ENCODE results near the gene YIPF3. TPM values are rescaled to one million over a fixed set of nuclear protein-coding genes. Genes with fewer than 3 reads are reported as not detected.

Gene YIPF3
- total RNA-seq, 2 experiments from 2014 or later: 38.2 to 41.9 TPM

DNA sequence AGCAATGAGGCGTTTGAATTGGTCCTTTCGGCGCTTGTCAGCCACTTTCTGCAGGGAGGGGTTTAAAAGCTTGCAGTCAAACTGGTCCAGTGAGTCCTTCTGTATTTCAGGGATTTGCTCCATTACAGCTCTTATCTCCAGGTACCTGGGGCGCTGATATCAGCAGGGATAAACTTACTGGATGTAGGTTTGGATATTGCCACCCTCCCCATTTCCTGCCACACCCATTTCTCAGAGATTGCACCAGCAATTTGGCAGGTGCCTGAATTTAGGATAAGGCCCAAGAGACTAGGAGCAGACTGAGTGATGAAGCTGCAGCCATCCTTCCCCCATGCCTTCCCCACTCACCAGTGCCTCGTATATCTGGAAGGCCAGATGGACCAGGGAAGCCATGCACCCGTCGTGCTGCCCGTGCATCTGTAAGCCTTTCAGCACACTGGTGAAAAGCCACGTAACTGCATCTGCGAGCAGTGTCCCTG, 7.8 kb upstream of the YIPF3 start:
- intact Hi-C loops (cut with micrococcal nuclease; ENCODE audit: unreplicated experiment): no loop called here
- no TSS peak for BruUV-seq (replicated peaks)
- H3K9me2 ChIP-seq (ENCODE audit: insufficient read depth, low read length): no peaks in the 10 kb centered on the region

DNA sequence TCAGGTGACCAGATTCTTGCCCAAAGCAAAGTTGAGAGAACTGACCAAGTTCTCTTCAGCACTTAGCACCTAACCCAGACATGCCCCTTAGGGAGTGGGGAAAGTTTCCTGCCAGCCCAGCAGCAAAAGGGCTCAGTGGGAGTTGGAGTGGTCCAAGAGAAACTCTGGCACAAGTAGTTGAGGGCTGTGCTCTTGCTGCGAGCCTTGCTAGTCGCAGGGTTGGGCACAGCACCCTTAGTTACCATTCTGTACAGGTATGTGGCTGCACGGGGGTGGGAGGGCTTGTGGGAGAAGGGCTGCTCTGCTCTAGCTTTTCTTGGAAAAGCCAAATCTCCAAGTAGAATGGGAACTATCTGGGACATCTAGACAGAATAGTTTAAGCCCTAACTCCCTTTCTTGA, 6.6 kb upstream of the YIPF3 start:
- no TSS peak for BruUV-seq (replicated peaks)
- no peak overlapping the region for H3K4me3 ChIP-seq (ENCODE audit: low read depth, low read length, poor library complexity, severe bottlenecking)
- H3K27ac ChIP-seq (ENCODE audit: low read depth, low read length, poor library complexity, severe bottlenecking): no peak overlapping the region
- H3K79me2 ChIP-seq (ENCODE audit: insufficient read depth, low read depth, low read length): peaks cover 13% of the 10 kb centered on the region
- no peaks in the 10 kb centered on the region for H3K9me3 ChIP-seq (ENCODE audit: low read length)
- intact Hi-C loops (cut with micrococcal nuclease; ENCODE audit: unreplicated experiment): no loop called here
- peaks cover 2% of the 10 kb centered on the region; the same call in 1 of the 2 replicates for H4K20me1 ChIP-seq (ENCODE audit: insufficient read depth, low read length)
- H2AFZ ChIP-seq (ENCODE audit: low read length): no peak overlapping the region
- peaks cover 98% of the 10 kb centered on the region for H3K36me3 ChIP-seq (ENCODE audit: insufficient read depth, low read length)
- no peak for TF ChIP-seq EZH2phosphoT487 (IDR thresholded peaks at IDR 0.05; ENCODE audit: borderline replicate concordance, low read depth, low read length)
- TF ChIP-seq, protein P1, sequence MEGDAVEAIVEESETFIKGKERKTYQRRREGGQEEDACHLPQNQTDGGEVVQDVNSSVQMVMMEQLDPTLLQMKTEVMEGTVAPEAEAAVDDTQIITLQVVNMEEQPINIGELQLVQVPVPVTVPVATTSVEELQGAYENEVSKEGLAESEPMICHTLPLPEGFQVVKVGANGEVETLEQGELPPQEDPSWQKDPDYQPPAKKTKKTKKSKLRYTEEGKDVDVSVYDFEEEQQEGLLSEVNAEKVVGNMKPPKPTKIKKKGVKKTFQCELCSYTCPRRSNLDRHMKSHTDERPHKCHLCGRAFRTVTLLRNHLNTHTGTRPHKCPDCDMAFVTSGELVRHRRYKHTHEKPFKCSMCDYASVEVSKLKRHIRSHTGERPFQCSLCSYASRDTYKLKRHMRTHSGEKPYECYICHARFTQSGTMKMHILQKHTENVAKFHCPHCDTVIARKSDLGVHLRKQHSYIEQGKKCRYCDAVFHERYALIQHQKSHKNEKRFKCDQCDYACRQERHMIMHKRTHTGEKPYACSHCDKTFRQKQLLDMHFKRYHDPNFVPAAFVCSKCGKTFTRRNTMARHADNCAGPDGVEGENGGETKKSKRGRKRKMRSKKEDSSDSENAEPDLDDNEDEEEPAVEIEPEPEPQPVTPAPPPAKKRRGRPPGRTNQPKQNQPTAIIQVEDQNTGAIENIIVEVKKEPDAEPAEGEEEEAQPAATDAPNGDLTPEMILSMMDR (conservative IDR thresholded peaks at IDR 0.05; ENCODE audit: low read length): no peak
- H3K4me1 ChIP-seq (ENCODE audit: insufficient read depth, low read length, poor library complexity, severe bottlenecking): peaks cover 7% of the 10 kb centered on the region
- POLR2A ChIA-PET: no interaction called here
- CTCF ChIA-PET (ENCODE audit: unreplicated experiment): no interaction called here
- H3K9me2 ChIP-seq (ENCODE audit: insufficient read depth, low read length): no peaks in the 10 kb centered on the region
- no peak for DNase-seq (ENCODE audit: low spot score)
- H3K4me2 ChIP-seq (ENCODE audit: low read length): no peak overlapping the region

More for the DNA sequence above, 7.8 kb upstream of the YIPF3 start:
- no peak overlapping the region for H3K4me3 ChIP-seq (ENCODE audit: low read depth, low read length, poor library complexity, severe bottlenecking)
- TF ChIP-seq EZH2phosphoT487 (IDR thresholded peaks at IDR 0.05; ENCODE audit: borderline replicate concordance, low read depth, low read length): no peak
- ChIA-PET POLR2A (no interaction called here), CTCF (ENCODE audit: unreplicated experiment) (no interaction called here)
- peaks cover 98% of the 10 kb centered on the region for H3K36me3 ChIP-seq (ENCODE audit: insufficient read depth, low read length)
- H3K4me2 ChIP-seq (ENCODE audit: low read length): no peak overlapping the region
- no peak overlapping the region for H2AFZ ChIP-seq (ENCODE audit: low read length)
- no peaks in the 10 kb centered on the region for H3K4me1 ChIP-seq (ENCODE audit: insufficient read depth, low read length, poor library complexity, severe bottlenecking)
- H3K9me3 ChIP-seq (ENCODE audit: low read length): no peaks in the 10 kb centered on the region
- H3K79me2 ChIP-seq (ENCODE audit: insufficient read depth, low read depth, low read length): 0 out of 2 replicates have a peak, but pooled peaks cover under 1% of the 10 kb centered on the region
- no peaks in the 10 kb centered on the region for H4K20me1 ChIP-seq (ENCODE audit: insufficient read depth, low read length)
- no peak for DNase-seq (ENCODE audit: low spot score)
- H3K27ac ChIP-seq (ENCODE audit: low read depth, low read length, poor library complexity, severe bottlenecking): no peak overlapping the region

DNA sequence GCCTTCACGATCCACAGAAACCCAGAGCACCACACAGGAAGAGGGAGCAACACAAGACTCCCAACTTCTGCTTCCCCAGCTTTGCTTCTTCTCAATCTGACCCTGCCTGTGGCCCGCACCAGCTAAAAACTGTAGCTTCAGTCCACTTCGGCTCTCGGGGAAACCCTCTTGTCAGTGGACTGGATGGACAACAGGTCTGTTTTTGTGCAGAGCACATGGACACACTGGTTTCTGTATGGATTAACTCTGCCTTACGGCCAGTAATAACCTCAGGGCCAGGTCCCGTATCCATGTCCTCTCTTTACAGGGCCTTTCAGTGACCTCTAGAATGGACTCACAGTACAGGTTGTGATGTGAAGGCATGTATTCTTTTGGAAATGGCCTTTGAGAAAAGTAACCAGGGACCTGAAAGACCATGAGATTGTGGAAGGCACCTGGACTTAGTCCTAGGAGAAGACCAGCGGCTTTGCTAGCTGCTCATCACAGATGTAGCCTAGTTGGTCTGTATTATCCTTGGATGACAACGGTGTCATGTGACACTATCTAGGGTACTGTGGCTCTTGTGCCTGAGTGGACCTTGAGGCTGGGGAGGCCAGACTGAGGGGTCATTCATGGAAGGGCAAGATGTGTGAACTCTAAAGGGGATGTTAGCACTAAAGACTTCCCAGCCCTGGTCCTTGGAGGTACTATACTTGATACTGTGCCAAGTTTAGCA, 6.0 kb upstream of the YIPF3 start:
- Histone ChIP-seq H3K4me2 (ENCODE audit: low read length) (no peak overlapping the region), H2AFZ (ENCODE audit: low read length) (no peak overlapping the region), H3K4me1 (ENCODE audit: insufficient read depth, low read length, poor library complexity, severe bottlenecking) (peaks cover 12% of the 10 kb centered on the region), H3K4me3 (ENCODE audit: low read depth, low read length, poor library complexity, severe bottlenecking) (no peak overlapping the region), H3K79me2 (ENCODE audit: insufficient read depth, low read depth, low read length) (peaks cover 19% of the 10 kb centered on the region), H4K20me1 (ENCODE audit: insufficient read depth, low read length) (peaks cover 8% of the 10 kb centered on the region; the same call in 1 of the 2 replicates), H3K9me2 (ENCODE audit: insufficient read depth, low read length) (no peaks in the 10 kb centered on the region), H3K36me3 (ENCODE audit: insufficient read depth, low read length) (peaks cover 93% of the 10 kb centered on the region), H3K27ac (ENCODE audit: low read depth, low read length, poor library complexity, severe bottlenecking) (no peak overlapping the region), H3K9me3 (ENCODE audit: low read length) (no peaks in the 10 kb centered on the region)
- BruUV-seq (replicated peaks): no TSS peak
- POLR2A ChIA-PET: interaction anchor here (0.5 kb wide), 1 partner anchor 19 kb away, joined by 3 read pairs; no protein-coding TSS in a partner anchor
- CTCF ChIA-PET (ENCODE audit: unreplicated experiment): no interaction called here
- intact Hi-C loops (cut with micrococcal nuclease; ENCODE audit: unreplicated experiment): no loop called here
- no peak for TF ChIP-seq EZH2phosphoT487 (IDR thresholded peaks at IDR 0.05; ENCODE audit: borderline replicate concordance, low read depth, low read length)
- TF ChIP-seq, protein P1 (conservative IDR thresholded peaks at IDR 0.05; ENCODE audit: low read length): no peak
- DNase-seq (ENCODE audit: low spot score): no peak

Data from OCI-LY7 (cell line).